K562 (cell line): Measurements from ENCODE around the gene HMBS. TPM values are rescaled to one million over a fixed set of nuclear protein-coding genes. Genes with fewer than 3 reads are reported as not detected.

Source experiments
- ADNP ChIP-seq: fragments of 200-800 bp; sonication (Bioruptor generic); IDR thresholded peaks from 2 replicates; pipeline ENCODE4 v1.6.1; 2016; ENCODE audit warnings: missing genetic modification characterization, missing compliant biosample characterization
- BCLAF1 ChIP-seq, 2 experiments: fragments of 450-650 bp in 1 of 2; IDR thresholded peaks; 2 replicates each; pipeline ENCODE4 v1.6.1; 2011 to 2017; ENCODE audit warnings: low read depth in 2 of 2, antibody characterized with exemption in 1 of 2, borderline replicate concordance in 1 of 2, low read length in 1 of 2, mild to moderate bottlenecking in 1 of 2, mixed read lengths in 1 of 2; ENCODE audit not compliant: control insufficient read depth in 1 of 2
- FOXA1 ChIP-seq: fragments of 450-650 bp; IDR thresholded peaks from 2 replicates; pipeline ENCODE4 v1.6.1; 2016; ENCODE audit warnings: mild to moderate bottlenecking, borderline replicate concordance
- HDAC8 ChIP-seq: fragments of 450-650 bp; IDR thresholded peaks from 2 replicates; pipeline ENCODE4 v1.6.1; 2016; ENCODE audit warnings: mild to moderate bottlenecking, missing genetic modification characterization, moderate library complexity, missing compliant biosample characterization
- KAT8 ChIP-seq: fragments of 450-650 bp; IDR thresholded peaks from 2 replicates; pipeline ENCODE4 v1.6.1; 2016; ENCODE audit warnings: low read depth, mild to moderate bottlenecking
- MYBL2 ChIP-seq, 2 experiments: fragments of 450-650 bp in 1 of 2; sonication (generic) in 1 of 2; formaldehyde crosslinking in 1 of 2; IDR thresholded peaks; 2 replicates each; pipeline versions ENCODE4 v1.6.1 to v1.8.1; 2017 to 2022; ENCODE audit warnings: borderline replicate concordance in 1 of 2, inconsistent platforms in 1 of 2, low read depth in 1 of 2, mild to moderate bottlenecking in 1 of 2, missing genetic modification reagents in 1 of 2, moderate library complexity in 1 of 2
- NCOA1 ChIP-seq: fragments of 450-650 bp; IDR thresholded peaks from 2 replicates; pipeline ENCODE4 v1.6.1; 2016; ENCODE audit warnings: low read depth
- NCOA4 ChIP-seq: fragments of 450-650 bp; IDR thresholded peaks from 2 replicates; pipeline ENCODE4 v1.6.1; 2018; ENCODE audit warnings: mild to moderate bottlenecking; ENCODE audit not compliant: partially characterized antibody
- NKRF ChIP-seq: fragments of 450-650 bp; IDR thresholded peaks from 2 replicates; pipeline ENCODE4 v1.6.1; 2016; ENCODE audit warnings: borderline replicate concordance
- POLR2G ChIP-seq: fragments of 200-400 bp; formaldehyde crosslinking; IDR thresholded peaks from 2 replicates; pipeline ENCODE4 v1.6.1; 2017; ENCODE audit warnings: low read depth, mild to moderate bottlenecking, antibody characterized with exemption, low read length, moderate library complexity
- PTTG1 ChIP-seq: fragments of 450-650 bp; IDR thresholded peaks from 2 replicates; pipeline ENCODE4 v1.6.1; 2016; ENCODE audit warnings: low read depth, mild to moderate bottlenecking, missing genetic modification characterization, missing compliant biosample characterization
- PURB ChIP-seq: sonication (generic); formaldehyde crosslinking; IDR thresholded peaks from 2 replicates; pipeline ENCODE4 v1.9.0; 2021; ENCODE audit warnings: low read depth, mild to moderate bottlenecking, missing genetic modification reagents
- SP1 ChIP-seq: sonication (generic); formaldehyde crosslinking; IDR thresholded peaks from 2 replicates; pipeline ENCODE4 v1.8.1; 2022; ENCODE audit warnings: mild to moderate bottlenecking, missing genetic modification reagents
- TAF1 ChIP-seq: IDR thresholded peaks from 2 replicates; pipeline ENCODE4 v1.6.1; 2011; ENCODE audit warnings: mild to moderate bottlenecking, low read length, moderate library complexity; ENCODE audit not compliant: insufficient read depth, control insufficient read depth, severe bottlenecking; ENCODE audit errors: extremely low read depth
- U2AF1 ChIP-seq: fragments of 200-400 bp; formaldehyde crosslinking; optimal IDR thresholded peaks from 2 replicates; pipeline ENCODE3; 2017; ENCODE audit warnings: mild to moderate bottlenecking, low read depth, low read length, moderate library complexity
- VEZF1 ChIP-seq: fragments of 200-800 bp; sonication (Bioruptor generic); IDR thresholded peaks from 2 replicates; pipeline ENCODE4 v1.6.1; 2017; ENCODE audit warnings: missing genetic modification characterization, missing compliant biosample characterization
- ZBED1 ChIP-seq: IDR thresholded peaks from 2 replicates; pipeline ENCODE4 v1.6.1; 2014
- ZNF197 ChIP-seq: fragments of 200-800 bp; sonication (Bioruptor generic); IDR thresholded peaks from 2 replicates; pipeline ENCODE4 v1.6.1; 2016; ENCODE audit warnings: low read depth, missing genetic modification characterization, missing compliant biosample characterization
- ZNF3 ChIP-seq: fragments of 250-450 bp; sonication (Bioruptor Pico); IDR thresholded peaks from 2 replicates; pipeline ENCODE4 v1.5.0; 2021; ENCODE audit warnings: mild to moderate bottlenecking, moderate library complexity
- ZNF445 ChIP-seq: fragments of 250-450 bp; sonication (Bioruptor Pico); IDR thresholded peaks from 2 replicates; pipeline ENCODE4 v1.4.0; 2020; ENCODE audit warnings: low read depth, mild to moderate bottlenecking, moderate library complexity
- polyA plus RNA-seq, 8 experiments: library from polyadenylated mRNA; depleted of rRNA in 4 of 8; stranded (reverse) in 5 of 8; unstranded in 3 of 8; fragments of >200 nt; fragmentation: Nextera tagmentation in 2 of 8; fragmentation: Illumina TruSeq in 1 of 8; extraction: Ambion mirVana in 2 of 8; extraction: Trizol in 1 of 8; gene quantifications; 2 replicates each; pipeline versions ENCODE4 v1.2.1 to v1.2.3, GENCODE V29; 2011 to 2014; ENCODE audit warnings: inconsistent platforms in 1 of 8, missing spikeins in 1 of 8
- total RNA-seq, 7 experiments: library from RNA; depleted of rRNA in 6 of 7; stranded (reverse); fragments of >200 nt in 6 of 7; fragmentation: Illumina TruSeq in 2 of 7; extraction: Trizol in 2 of 7; gene quantifications; 2 replicates each; pipeline versions ENCODE4 v1.2.1 to v1.2.3, GENCODE V29; 2011 to 2021; ENCODE audit warnings: low replicate concordance in 1 of 7

The HMBS gene
- total and polyA plus RNA-seq, 9 of the 15 experiments (the other 6 are each of a cell fraction or from before 2014, with no cell fraction given): 56.9 to 385 (median 286) TPM

DNA sequence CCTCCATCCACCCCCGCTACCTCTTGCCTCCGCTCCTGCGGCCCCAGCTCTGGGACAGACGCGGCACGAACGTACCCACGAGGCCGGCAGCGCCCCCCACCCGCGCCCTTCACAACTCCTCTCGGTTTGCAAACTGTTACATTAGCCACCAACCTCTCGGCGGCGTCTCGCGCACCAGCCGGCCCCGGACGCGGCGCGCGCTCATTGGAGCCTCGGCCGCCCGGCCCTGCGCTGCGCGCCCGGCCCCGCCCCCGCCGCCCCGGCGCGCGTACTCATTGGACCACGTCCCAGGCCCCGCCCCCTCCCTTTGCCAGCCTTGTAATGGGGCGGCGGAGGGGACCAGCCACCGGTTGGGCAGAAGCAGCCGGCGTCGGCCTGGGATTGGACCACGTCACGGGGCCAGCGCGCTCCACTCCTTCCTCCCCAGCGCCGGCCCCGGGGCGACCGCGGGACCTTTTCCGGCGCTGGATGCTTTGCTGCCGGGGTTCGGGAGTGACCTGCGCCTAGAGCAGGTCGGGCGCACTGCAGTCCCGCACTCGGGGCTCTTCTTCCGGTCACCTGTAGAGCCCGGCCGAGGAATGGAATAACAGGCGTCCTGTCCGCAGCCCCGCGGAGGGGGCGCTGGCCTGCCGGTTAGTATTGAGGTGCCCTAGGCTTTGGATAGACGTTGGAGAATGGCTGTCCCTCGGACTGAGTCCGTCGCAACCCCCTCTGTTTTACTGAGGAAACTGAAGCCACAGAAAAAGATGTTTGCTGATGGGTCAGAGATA, 27.5 kb upstream of the HMBS start, which contains the start of gene HYOU1 (continued):
- TF ChIP-seq TAF1: peak; percentile 72
- peak; percentile 14; the same call in 1 of the 2 replicates for TF ChIP-seq NKRF
- peak; percentile 99 for TF ChIP-seq POLR2G
- no peak for TF ChIP-seq U2AF1
- TF ChIP-seq ADNP (tag): no peak
- no peak for TF ChIP-seq ZNF197 (CRISPR knock-in tag)
- no peak for TF ChIP-seq ZBED1
- TF ChIP-seq BCLAF1 (IDR thresholded peaks at IDR 0.05; ENCODE audit: borderline replicate concordance in 1 of 2, control insufficient read depth in 1 of 2, low read depth in 2 of 2, low read length in 1 of 2): no peak
- no peak for TF ChIP-seq FOXA1
- TF ChIP-seq KAT8: no peak
- TF ChIP-seq ZNF445 (CRISPR knock-in tag): no peak
- no peak for TF ChIP-seq HDAC8 (tag)
- no peak for TF ChIP-seq NCOA4
- TF ChIP-seq PURB (CRISPR knock-in tag): no peak
- no peak for TF ChIP-seq PTTG1
- no peak for TF ChIP-seq ZNF3 (CRISPR knock-in tag)
- no peak for TF ChIP-seq MYBL2 (IDR thresholded peaks at IDR 0.05; ENCODE audit: low read depth)
- TF ChIP-seq MYBL2 (CRISPR knock-in tag; IDR thresholded peaks at IDR 0.05; ENCODE audit: borderline replicate concordance): no peak
- TF ChIP-seq NCOA1: no peak; the same call in 1 of the 2 replicates
- TF ChIP-seq SP1 (CRISPR knock-in tag): peak; percentile 3; the same call in 1 of the 2 replicates
- TF ChIP-seq VEZF1 (CRISPR knock-in tag): peak; percentile 81
